Osteocyte (in vitro differentiated cells): ENCODE data around the gene PAXIP1. TPM values are rescaled to one million over a fixed set of nuclear protein-coding genes. Genes with fewer than 3 reads are reported as not detected.

Experiments used
- DNase-seq: peaks from one replicate; pipeline ENCODE4 v3.0.0; 2021; ENCODE audit warnings: mixed read lengths; ENCODE audit not compliant: unreplicated experiment; ENCODE audit errors: extremely low spot score
- H3K27ac Mint-ChIP-seq: one replicate; pipeline ENCODE4 v1.8.0; 2021; ENCODE audit warnings: mild to moderate bottlenecking, mixed read lengths; ENCODE audit not compliant: unreplicated experiment
- H3K27me3 Mint-ChIP-seq: one replicate; pipeline ENCODE4 v1.8.0; 2021; ENCODE audit warnings: mixed read lengths; ENCODE audit not compliant: unreplicated experiment
- H3K36me3 Mint-ChIP-seq: one replicate; pipeline ENCODE4 v1.8.0; 2021; ENCODE audit warnings: mixed read lengths; ENCODE audit not compliant: unreplicated experiment
- H3K4me1 Mint-ChIP-seq: one replicate; pipeline ENCODE4 v1.8.0; 2021; ENCODE audit warnings: mixed read lengths; ENCODE audit not compliant: unreplicated experiment
- H3K4me3 Mint-ChIP-seq: one replicate; pipeline ENCODE4 v1.8.0; 2021; ENCODE audit warnings: mild to moderate bottlenecking, moderate library complexity, mixed read lengths; ENCODE audit not compliant: unreplicated experiment
- H3K9me3 Mint-ChIP-seq: one replicate; pipeline ENCODE4 v1.8.0; 2021; ENCODE audit warnings: mixed read lengths; ENCODE audit not compliant: unreplicated experiment
- total RNA-seq: library from RNA; stranded (reverse); gene quantifications from 2 replicates; pipeline ENCODE4 v1.2.1, GENCODE V29; 2021
- TF ChIP-seq, protein P1 (sequence below): fragments of 200-600 bp; sonication (generic); IDR thresholded peaks from 2 replicates; pipeline ENCODE4 v1.5.0; 2021; ENCODE audit warnings: antibody characterized with exemption, mild to moderate bottlenecking, moderate library complexity

Gene PAXIP1
- total RNA-seq, 1 donor from 2014 or later: 14.2 TPM

- Mint-ChIP-seq H3K4me1 (no peaks in the 10 kb centered on the region), H3K27me3 (peaks cover 2% of the 10 kb centered on the region), H3K9me3 (no peaks in the 10 kb centered on the region), H3K4me3 (no peak overlapping the region), H3K36me3 (no peaks in the 10 kb centered on the region), H3K27ac (no peak overlapping the region)
- no peak for DNase-seq
- TF ChIP-seq, protein P1, sequence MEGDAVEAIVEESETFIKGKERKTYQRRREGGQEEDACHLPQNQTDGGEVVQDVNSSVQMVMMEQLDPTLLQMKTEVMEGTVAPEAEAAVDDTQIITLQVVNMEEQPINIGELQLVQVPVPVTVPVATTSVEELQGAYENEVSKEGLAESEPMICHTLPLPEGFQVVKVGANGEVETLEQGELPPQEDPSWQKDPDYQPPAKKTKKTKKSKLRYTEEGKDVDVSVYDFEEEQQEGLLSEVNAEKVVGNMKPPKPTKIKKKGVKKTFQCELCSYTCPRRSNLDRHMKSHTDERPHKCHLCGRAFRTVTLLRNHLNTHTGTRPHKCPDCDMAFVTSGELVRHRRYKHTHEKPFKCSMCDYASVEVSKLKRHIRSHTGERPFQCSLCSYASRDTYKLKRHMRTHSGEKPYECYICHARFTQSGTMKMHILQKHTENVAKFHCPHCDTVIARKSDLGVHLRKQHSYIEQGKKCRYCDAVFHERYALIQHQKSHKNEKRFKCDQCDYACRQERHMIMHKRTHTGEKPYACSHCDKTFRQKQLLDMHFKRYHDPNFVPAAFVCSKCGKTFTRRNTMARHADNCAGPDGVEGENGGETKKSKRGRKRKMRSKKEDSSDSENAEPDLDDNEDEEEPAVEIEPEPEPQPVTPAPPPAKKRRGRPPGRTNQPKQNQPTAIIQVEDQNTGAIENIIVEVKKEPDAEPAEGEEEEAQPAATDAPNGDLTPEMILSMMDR: no peak
Observed at GRCh38 chr7:154918741-154919140, 84.2 kb downstream of the PAXIP1 start.

GRCh38 chr7:154918266-154918665 lies 84.7 kb downstream of the PAXIP1 start:
- TF ChIP-seq, protein P1: no peak
- Mint-ChIP-seq H3K36me3 (no peaks in the 10 kb centered on the region), H3K27ac (no peak overlapping the region), H3K4me3 (no peak overlapping the region), H3K9me3 (no peaks in the 10 kb centered on the region), H3K27me3 (no peaks in the 10 kb centered on the region), H3K4me1 (no peaks in the 10 kb centered on the region)
- DNase-seq: no peak

- DNase-seq: peak; percentile 80
- Mint-ChIP-seq H3K27me3 (no peaks in the 10 kb centered on the region), H3K9me3 (no peaks in the 10 kb centered on the region), H3K4me3 (no peak overlapping the region), H3K36me3 (no peaks in the 10 kb centered on the region), H3K4me1 (no peaks in the 10 kb centered on the region), H3K27ac (no peak overlapping the region)
- TF ChIP-seq, protein P1: no peak
Observed at GRCh38 chr7:154917808-154918160, 85.1 kb downstream of the PAXIP1 start.

- DNase-seq: peak; percentile 38
- Mint-ChIP-seq H3K27ac (no peak overlapping the region), H3K27me3 (no peaks in the 10 kb centered on the region), H3K4me1 (no peaks in the 10 kb centered on the region), H3K9me3 (no peaks in the 10 kb centered on the region), H3K36me3 (no peaks in the 10 kb centered on the region), H3K4me3 (no peak overlapping the region)
- TF ChIP-seq, protein P1: no peak
Observed at GRCh38 chr7:154916856-154917807, 85.8 kb downstream of the PAXIP1 start.

DNA sequence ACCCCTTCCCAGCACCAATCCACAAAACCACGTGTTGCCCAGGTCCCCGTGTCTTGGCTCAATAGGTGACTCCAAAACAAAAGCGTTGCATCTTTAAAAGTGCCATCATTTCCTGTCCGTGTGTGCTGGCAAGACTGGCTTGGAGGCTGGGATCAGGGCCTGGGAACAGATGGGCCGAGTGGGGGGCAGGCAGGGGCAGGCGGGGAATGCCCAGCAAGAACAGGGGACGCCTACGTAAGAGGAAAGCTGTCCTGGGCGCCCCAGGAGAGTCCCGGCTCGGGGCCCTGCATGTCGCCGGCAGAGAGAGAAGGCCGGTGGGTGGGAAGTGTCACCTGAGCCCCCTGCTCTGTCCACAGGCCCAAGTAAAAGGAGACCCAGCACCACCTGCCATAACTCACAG lies 86.5 kb downstream of the PAXIP1 start:
- Mint-ChIP-seq H3K36me3 (no peaks in the 10 kb centered on the region), H3K27me3 (no peaks in the 10 kb centered on the region), H3K4me1 (no peaks in the 10 kb centered on the region), H3K9me3 (no peaks in the 10 kb centered on the region), H3K27ac (no peak overlapping the region), H3K4me3 (no peak overlapping the region)
- TF ChIP-seq, protein P1: no peak
- no peak for DNase-seq
